ENCODE data around the gene FN1.

The FN1 gene

DNA sequence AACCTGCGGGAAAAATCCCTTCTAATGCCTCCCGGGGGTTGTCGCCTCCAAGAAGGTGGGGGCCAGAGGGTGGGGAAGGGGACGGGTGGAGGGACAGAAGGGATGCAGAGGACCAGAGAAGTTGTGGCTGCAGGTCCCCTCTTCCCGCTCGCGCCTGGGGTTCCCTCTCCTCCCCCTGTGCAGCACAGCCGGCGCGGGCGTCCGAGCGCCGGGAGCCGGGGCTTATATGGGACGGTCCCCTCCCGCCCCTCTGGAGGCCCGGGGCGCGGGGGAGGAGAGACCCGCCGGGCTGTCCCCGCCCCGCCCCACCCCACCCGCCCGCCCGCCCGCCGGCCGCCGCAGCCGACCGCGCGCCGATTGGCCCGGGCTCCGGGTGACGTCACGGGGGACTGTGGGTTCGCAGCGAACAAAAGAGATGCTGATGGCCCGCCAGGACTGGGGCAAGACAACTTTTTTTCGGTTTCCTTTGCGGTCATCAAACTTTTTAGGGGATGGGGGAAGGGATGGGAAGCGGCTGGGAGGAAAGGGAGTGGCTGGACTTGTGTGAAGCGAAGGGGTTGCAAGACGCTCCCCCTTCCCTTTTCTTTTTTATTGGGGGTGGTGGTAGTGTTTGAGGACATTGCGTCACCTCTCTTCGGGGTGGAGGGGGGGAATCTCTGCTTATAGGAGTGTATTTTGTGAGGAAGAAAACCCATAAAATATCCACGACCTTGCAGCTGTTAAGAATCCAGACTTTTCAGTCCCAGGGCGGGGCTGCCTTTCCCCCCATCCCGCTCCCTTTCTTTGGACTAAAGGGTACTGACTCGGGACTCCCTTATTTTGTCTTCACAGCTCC lies at the start of gene FN1:
FN1 (minus strand) TSS at position 199 of the 835 bp plus-strand sequence. CDS start 266 bp downstream, outside the sequence.
- Mint-ChIP-seq H3K4me1 (peaks cover 16% of the 10 kb centered on the region), H3K4me3 (peak within 1 kb of the TSS; percentile 65), H3K36me3 (ENCODE audit: insufficient read depth) (no peaks in the 10 kb centered on the region), H3K27ac (ENCODE audit: low read depth) (no peak within 1 kb of the TSS), H3K9me3 (no peaks in the 10 kb centered on the region), H3K27me3 (peaks cover 84% of the 10 kb centered on the region)
- ATAC-seq (replicated peaks; ENCODE audit: extremely low read depth, poor library complexity, severe bottlenecking) (peak; percentile 73), DNase-seq (ENCODE audit: low spot score in 2 of 2) (peak in 1 of 2 donors; percentile 34)

- Mint-ChIP-seq H3K4me3 (no peak overlapping the region), H3K27me3 (peaks cover 9% of the 10 kb centered on the region), H3K4me1 (no peaks in the 10 kb centered on the region), H3K9me3 (no peaks in the 10 kb centered on the region), H3K36me3 (ENCODE audit: insufficient read depth) (no peaks in the 10 kb centered on the region), H3K27ac (ENCODE audit: low read depth) (no peak overlapping the region)
- no peak for DNase-seq (ENCODE audit: low spot score in 2 of 2)
- no peak for ATAC-seq (replicated peaks; ENCODE audit: extremely low read depth, poor library complexity, severe bottlenecking)
Measured at GRCh38 chr2:215485032-215485431, 49.2 kb upstream of the FN1 start.

DNA sequence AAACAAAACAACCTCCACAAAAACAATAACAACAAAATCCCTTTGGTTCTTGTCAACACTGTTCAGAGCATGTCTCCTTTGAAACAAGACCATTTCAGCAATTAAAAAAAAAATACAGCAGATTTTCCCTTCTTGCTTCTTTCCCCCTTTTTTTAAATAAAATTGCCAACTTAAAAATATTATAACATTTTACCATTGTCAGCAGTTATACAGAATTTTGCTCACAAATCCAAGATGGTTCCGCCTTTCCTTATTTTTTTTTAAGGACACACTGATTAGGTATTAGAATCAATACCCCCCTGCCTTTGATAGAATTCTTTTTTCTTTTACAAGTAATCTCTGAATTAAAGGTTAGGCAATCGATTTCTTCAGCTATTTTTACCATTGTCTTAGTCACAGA lies 48.7 kb upstream of the FN1 start:
- H3K4me3 Mint-ChIP-seq: no peak overlapping the region
- no peaks in the 10 kb centered on the region for H3K4me1 Mint-ChIP-seq
- no peak overlapping the region for H3K27ac Mint-ChIP-seq (ENCODE audit: low read depth)
- H3K36me3 Mint-ChIP-seq (ENCODE audit: insufficient read depth): no peaks in the 10 kb centered on the region
- DNase-seq (ENCODE audit: low spot score in 2 of 2): no peak
- peaks cover 13% of the 10 kb centered on the region for H3K27me3 Mint-ChIP-seq
- no peaks in the 10 kb centered on the region for H3K9me3 Mint-ChIP-seq
- no peak for ATAC-seq (replicated peaks; ENCODE audit: extremely low read depth, poor library complexity, severe bottlenecking)

- H3K36me3 Mint-ChIP-seq (ENCODE audit: insufficient read depth): no peaks in the 10 kb centered on the region
- H3K27ac Mint-ChIP-seq (ENCODE audit: low read depth): no peak overlapping the region
- ATAC-seq (replicated peaks; ENCODE audit: extremely low read depth, poor library complexity, severe bottlenecking) (no peak), DNase-seq (ENCODE audit: low spot score in 2 of 2) (no peak)
- H3K4me3 Mint-ChIP-seq: no peak overlapping the region
- peaks cover 14% of the 10 kb centered on the region for H3K27me3 Mint-ChIP-seq
- H3K9me3 Mint-ChIP-seq: no peaks in the 10 kb centered on the region
- no peaks in the 10 kb centered on the region for H3K4me1 Mint-ChIP-seq
Measured at GRCh38 chr2:215483431-215483830, 47.6 kb upstream of the FN1 start.

DNA sequence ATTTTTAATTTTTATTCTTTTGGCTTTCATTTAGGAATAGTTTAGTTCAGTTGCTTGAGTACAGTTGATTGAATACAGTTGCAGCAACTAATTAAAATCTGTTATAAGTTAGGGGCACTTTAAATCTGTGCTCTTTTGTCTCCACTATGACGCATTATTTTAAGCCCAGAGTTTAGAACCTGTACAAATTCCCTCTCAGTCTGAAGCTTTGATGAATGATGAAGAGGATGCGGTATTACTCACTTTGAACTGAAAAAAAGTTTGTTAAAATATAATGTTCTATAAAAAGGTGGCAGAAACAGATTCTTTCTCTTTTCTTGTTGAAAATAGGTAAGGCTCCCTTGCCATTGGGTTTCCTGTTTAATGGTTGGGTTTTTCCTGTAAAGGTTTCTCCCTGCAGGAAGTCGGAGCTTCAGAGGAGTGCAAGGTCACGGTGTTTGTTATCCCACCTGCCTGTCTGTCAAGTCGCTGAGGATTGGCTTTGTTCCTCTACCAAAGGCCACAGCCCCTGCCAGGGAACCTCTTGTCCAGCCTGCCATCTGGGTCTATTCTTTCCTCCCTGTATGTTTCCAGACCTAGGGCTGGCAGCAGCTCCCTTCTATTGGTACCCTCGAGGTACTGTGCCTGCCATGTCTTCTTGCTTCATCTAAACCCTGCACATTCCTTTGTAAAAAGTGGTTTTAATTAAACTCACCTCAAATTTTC lies 43.8 kb upstream of the FN1 start:
- no peak overlapping the region for H3K27ac Mint-ChIP-seq (ENCODE audit: low read depth)
- ATAC-seq (replicated peaks; ENCODE audit: extremely low read depth, poor library complexity, severe bottlenecking) (no peak), DNase-seq (ENCODE audit: low spot score in 2 of 2) (no peak)
- no peaks in the 10 kb centered on the region for H3K9me3 Mint-ChIP-seq
- peaks cover 22% of the 10 kb centered on the region for H3K27me3 Mint-ChIP-seq
- H3K4me3 Mint-ChIP-seq: no peak overlapping the region
- H3K36me3 Mint-ChIP-seq (ENCODE audit: insufficient read depth): no peaks in the 10 kb centered on the region
- H3K4me1 Mint-ChIP-seq: no peaks in the 10 kb centered on the region

DNA sequence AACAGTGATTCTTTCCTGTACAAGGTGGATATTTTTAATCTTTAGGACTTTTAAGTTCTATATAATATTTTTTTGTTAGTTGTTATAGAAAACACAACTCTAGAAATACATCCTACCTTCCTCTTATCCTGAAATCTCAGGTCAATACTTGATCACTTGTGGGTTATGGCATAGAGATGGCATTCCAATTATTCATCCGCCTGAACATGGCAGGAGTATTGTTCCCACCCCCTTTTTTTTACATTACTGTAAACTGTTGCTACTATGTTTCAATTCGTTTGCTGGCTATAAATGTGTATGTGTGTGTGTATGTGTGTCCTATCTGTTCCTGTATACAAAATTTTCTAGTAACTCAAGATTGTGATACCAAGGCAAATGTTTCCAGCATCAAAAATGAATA lies 43.3 kb upstream of the FN1 start:
- no peaks in the 10 kb centered on the region for H3K36me3 Mint-ChIP-seq (ENCODE audit: insufficient read depth)
- H3K27me3 Mint-ChIP-seq: peaks cover 25% of the 10 kb centered on the region
- H3K4me3 Mint-ChIP-seq: no peak overlapping the region
- H3K4me1 Mint-ChIP-seq: no peaks in the 10 kb centered on the region
- ATAC-seq (replicated peaks; ENCODE audit: extremely low read depth, poor library complexity, severe bottlenecking) (no peak), DNase-seq (ENCODE audit: low spot score in 2 of 2) (no peak)
- H3K9me3 Mint-ChIP-seq: no peaks in the 10 kb centered on the region
- H3K27ac Mint-ChIP-seq (ENCODE audit: low read depth): no peak overlapping the region

DNA sequence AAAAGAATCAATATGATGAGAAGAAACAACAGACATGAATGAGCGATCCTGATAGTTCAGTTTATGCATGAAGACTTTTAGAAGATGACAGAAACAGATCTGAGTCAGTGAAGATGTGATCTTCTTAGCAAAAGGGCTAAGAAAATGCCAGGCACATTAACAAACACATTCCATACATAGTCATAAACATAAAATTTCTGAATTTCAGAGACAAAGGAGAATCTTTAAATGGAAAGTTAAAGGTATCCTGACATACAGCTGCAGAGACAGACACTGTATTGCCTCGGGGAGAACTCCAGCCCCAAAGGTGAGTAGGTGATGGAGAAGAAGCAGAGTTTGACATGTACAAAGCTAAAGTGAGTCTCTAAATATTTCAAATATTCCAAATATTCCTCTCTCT lies 40.6 kb upstream of the FN1 start:
- ATAC-seq (replicated peaks; ENCODE audit: extremely low read depth, poor library complexity, severe bottlenecking) (no peak), DNase-seq (ENCODE audit: low spot score in 2 of 2) (no peak)
- Mint-ChIP-seq H3K27ac (ENCODE audit: low read depth) (no peak overlapping the region), H3K27me3 (peaks cover 38% of the 10 kb centered on the region), H3K4me1 (no peaks in the 10 kb centered on the region), H3K36me3 (ENCODE audit: insufficient read depth) (no peaks in the 10 kb centered on the region), H3K9me3 (no peaks in the 10 kb centered on the region), H3K4me3 (no peak overlapping the region)

GRCh38 chr2:215466097-215466909 lies 30.4 kb upstream of the FN1 start:
- Mint-ChIP-seq H3K9me3 (no peaks in the 10 kb centered on the region), H3K4me1 (no peaks in the 10 kb centered on the region), H3K27me3 (peaks cover 20% of the 10 kb centered on the region), H3K27ac (ENCODE audit: low read depth) (no peak overlapping the region), H3K36me3 (ENCODE audit: insufficient read depth) (no peaks in the 10 kb centered on the region), H3K4me3 (no peak overlapping the region)
- DNase-seq (ENCODE audit: low spot score in 2 of 2): no peak
- ATAC-seq (replicated peaks; ENCODE audit: extremely low read depth, poor library complexity, severe bottlenecking): no peak

DNA sequence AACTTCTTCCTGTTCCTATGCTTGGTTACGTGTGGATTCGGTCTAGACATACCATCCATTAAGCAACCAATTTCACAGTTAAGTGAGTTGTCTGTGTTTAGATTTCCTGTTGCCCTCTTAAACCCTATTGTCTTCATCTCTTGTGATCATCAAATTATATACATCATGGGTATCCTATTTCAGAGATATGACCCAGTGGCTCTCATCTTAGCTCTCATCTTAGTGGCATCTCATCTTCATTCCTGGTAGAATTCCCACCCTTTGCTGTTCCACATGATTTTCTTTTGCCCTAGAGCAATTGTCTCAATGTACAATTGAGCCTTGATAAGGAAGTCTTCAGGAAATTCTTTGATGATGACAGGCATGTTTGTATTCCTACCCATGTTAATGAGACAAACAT lies 29.4 kb upstream of the FN1 start:
- Mint-ChIP-seq H3K4me3 (no peak overlapping the region), H3K27ac (ENCODE audit: low read depth) (no peak overlapping the region)
- DNase-seq (ENCODE audit: low spot score in 2 of 2): no peak

GRCh38 chr2:215461836-215462532 lies 26.1 kb upstream of the FN1 start:
- H3K36me3 Mint-ChIP-seq (ENCODE audit: insufficient read depth): no peaks in the 10 kb centered on the region
- H3K27ac Mint-ChIP-seq (ENCODE audit: low read depth): no peak overlapping the region
- peaks cover 25% of the 10 kb centered on the region for H3K27me3 Mint-ChIP-seq
- DNase-seq (ENCODE audit: low spot score in 2 of 2): no peak
- no peaks in the 10 kb centered on the region for H3K9me3 Mint-ChIP-seq
- no peaks in the 10 kb centered on the region for H3K4me1 Mint-ChIP-seq
- ATAC-seq (replicated peaks; ENCODE audit: extremely low read depth, poor library complexity, severe bottlenecking): no peak
- no peak overlapping the region for H3K4me3 Mint-ChIP-seq

More for the DNA sequence above, 29.4 kb upstream of the FN1 start:
- H3K36me3 Mint-ChIP-seq (ENCODE audit: insufficient read depth): no peaks in the 10 kb centered on the region
- ATAC-seq (replicated peaks; ENCODE audit: extremely low read depth, poor library complexity, severe bottlenecking): no peak
- H3K4me1 Mint-ChIP-seq: no peaks in the 10 kb centered on the region
- H3K9me3 Mint-ChIP-seq: no peaks in the 10 kb centered on the region
- peaks cover 11% of the 10 kb centered on the region for H3K27me3 Mint-ChIP-seq

DNA sequence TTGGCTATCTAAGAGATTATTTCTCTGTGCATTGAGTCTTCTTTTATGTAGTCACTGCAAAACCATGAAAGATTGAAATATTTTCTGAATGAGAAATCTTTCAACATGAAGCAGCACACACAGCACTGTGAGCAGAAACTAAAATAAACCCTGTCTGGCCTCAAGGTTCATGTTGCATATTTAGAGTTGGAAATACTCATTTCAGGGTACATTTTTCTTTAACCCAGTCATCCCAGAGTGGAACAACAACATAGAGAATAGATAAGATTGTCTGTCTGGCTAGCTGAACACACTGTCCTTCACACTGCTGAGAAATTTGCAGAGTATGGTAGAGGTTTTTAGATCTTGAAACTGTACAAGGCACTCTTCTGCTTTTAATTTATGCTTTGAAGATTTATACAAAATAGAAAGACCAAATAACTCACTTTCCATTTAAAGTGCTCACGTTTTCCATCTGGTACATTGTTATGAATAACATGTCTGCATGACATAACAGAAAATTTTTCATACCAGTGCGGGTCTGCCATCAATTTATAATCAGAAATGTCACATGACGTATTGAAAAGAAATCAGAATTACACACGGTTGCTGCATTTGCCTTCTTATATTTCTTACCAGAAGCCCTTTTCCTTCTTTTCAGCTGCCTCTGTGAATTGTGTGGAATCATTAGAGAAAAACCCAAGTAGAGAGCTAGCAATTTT lies 25.0 kb upstream of the FN1 start:
- no peak overlapping the region for H3K27ac Mint-ChIP-seq (ENCODE audit: low read depth)
- no peak overlapping the region for H3K4me3 Mint-ChIP-seq
- H3K9me3 Mint-ChIP-seq: no peaks in the 10 kb centered on the region
- H3K36me3 Mint-ChIP-seq (ENCODE audit: insufficient read depth): no peaks in the 10 kb centered on the region
- ATAC-seq (replicated peaks; ENCODE audit: extremely low read depth, poor library complexity, severe bottlenecking): no peak
- H3K4me1 Mint-ChIP-seq: no peaks in the 10 kb centered on the region
- no peak for DNase-seq (ENCODE audit: low spot score in 2 of 2)
- H3K27me3 Mint-ChIP-seq: peaks cover 25% of the 10 kb centered on the region

- Mint-ChIP-seq H3K27me3 (peaks cover 32% of the 10 kb centered on the region), H3K27ac (ENCODE audit: low read depth) (no peak overlapping the region), H3K4me3 (no peak overlapping the region), H3K4me1 (no peaks in the 10 kb centered on the region), H3K36me3 (ENCODE audit: insufficient read depth) (no peaks in the 10 kb centered on the region), H3K9me3 (no peaks in the 10 kb centered on the region)
- no peak for ATAC-seq (replicated peaks; ENCODE audit: extremely low read depth, poor library complexity, severe bottlenecking)
- DNase-seq (ENCODE audit: low spot score in 2 of 2): no peak
Measured at GRCh38 chr2:215455958-215456357, 20.1 kb upstream of the FN1 start.
